ENCODE measurements around the gene EPHA2. TPM values are rescaled to one million over a fixed set of nuclear protein-coding genes. Genes with fewer than 3 reads are reported as not detected.
"Not testable (repeated sequence)": the region's sequence is repeated elsewhere in the genome, so short reads cannot be mapped to it uniquely, and the experiment has no call there.

Gene EPHA2
- total and polyA plus RNA-seq, 2 donors (not counting 3 experiments of a cell fraction or from before 2014, with no cell fraction given), result 141 to 147 TPM

GRCh38 chr1:16168622-16169360, 12.9 kb upstream of the EPHA2 start:
- Histone ChIP-seq H3K9me3 (replicated peaks; ENCODE audit: control insufficient read depth, insufficient read depth, low read length) (no peaks in the 10 kb centered on the region), H2AFZ (ENCODE audit: low read depth, low read length) (no peak overlapping the region), H3K79me2 (ENCODE audit: control insufficient read depth, insufficient read depth, low read length) (no peaks in the 10 kb centered on the region), H3K27ac (ENCODE audit: insufficient read depth, low read depth, low read length) (no peak overlapping the region), H4K20me1 (replicated peaks; ENCODE audit: control insufficient read depth, extremely low read depth, insufficient read depth, low read length) (no peaks in the 10 kb centered on the region), H3K9me1 (replicated peaks; ENCODE audit: control insufficient read depth, extremely low read depth, insufficient read depth, low read length) (no peaks in the 10 kb centered on the region), H3K4me3 (replicated peaks in 1 of 3; ENCODE audit: insufficient read depth in 1 of 3, low read depth in 1 of 3, low read length in 3 of 3) (no peak overlapping the region), H3K4me1 (ENCODE audit: control insufficient read depth, extremely low read depth, insufficient read depth, low read length) (peaks cover 24% of the 10 kb centered on the region), H3K27me3 (ENCODE audit: control insufficient read depth in 2 of 2, insufficient read depth in 2 of 2, low read length in 2 of 2) (no peaks in the 10 kb centered on the region), H3K4me2 (ENCODE audit: insufficient read depth, low read length) (no peak overlapping the region), H3K36me3 (ENCODE audit: control insufficient read depth in 2 of 2, extremely low read depth in 1 of 2, insufficient read depth in 2 of 2, low read length in 2 of 2) (no peaks in the 10 kb centered on the region), H3K9ac (replicated peaks; ENCODE audit: extremely low read depth, insufficient read depth, low read length) (no peak overlapping the region)
- no peak for DNase-seq (ENCODE audit: low read depth, low spot score)
- TF ChIP-seq POLR2A (IDR thresholded peaks at IDR 0.05; ENCODE audit: low read depth, low read length) (no peak), CTCF (IDR thresholded peaks at IDR 0.05; ENCODE audit: extremely low read depth in 1 of 2, insufficient read depth in 1 of 2, low read depth in 1 of 2, low read length in 2 of 2) (no peak), JUN (IDR thresholded peaks at IDR 0.05; ENCODE audit: borderline replicate concordance, insufficient read depth, insufficient read length, low read depth) (no peak), FOS (IDR thresholded peaks at IDR 0.05; ENCODE audit: borderline replicate concordance, insufficient read depth, low read length) (no peak), MYC (IDR thresholded peaks at IDR 0.05; ENCODE audit: low read depth, low read length) (no peak), POLR2AphosphoS5 (IDR thresholded peaks at IDR 0.05; ENCODE audit: insufficient read depth, low read depth, low read length) (no peak), GATA2 (IDR thresholded peaks at IDR 0.05; ENCODE audit: insufficient read depth, insufficient read length, low read depth, low read length) (no peak), MAX (IDR thresholded peaks at IDR 0.05; ENCODE audit: insufficient read depth, insufficient read length) (no peak), EZH2 (IDR thresholded peaks at IDR 0.05; ENCODE audit: borderline replicate concordance, low read depth, low read length, severe bottlenecking) (no peak)
- no TSS peak for BruUV-seq (replicated peaks)
- ChIA-PET CTCF (interaction anchor here (1.0 to 1.1 kb wide), 3 partner anchors 12 to 90 kb away, joined by 3 to 4 read pairs (median 3); no protein-coding TSS in a partner anchor), POLR2A (interaction anchor here (0.8 to 2.2 kb wide), 2 partner anchors 13 to 16 kb away, joined by 3 to 9 read pairs; partner anchors contain the start of gene EPHA2)
- dilution Hi-C loops (cut with MboI; ENCODE audit: extremely low pct_ligation_motif_present, low sequenced_read_pairs) (no loop called here), intact Hi-C loops (cut with micrococcal nuclease) (no loop called here)
- no peak for FAIRE-seq

GRCh38 chr1:16168144-16168495, 12.3 kb upstream of the EPHA2 start:
- H3K4me1 ChIP-seq (ENCODE audit: control insufficient read depth, extremely low read depth, insufficient read depth, low read length), result peaks cover 19% of the 10 kb centered on the region
- H3K9ac ChIP-seq (replicated peaks; ENCODE audit: extremely low read depth, insufficient read depth, low read length); intact Hi-C loops (cut with micrococcal nuclease); dilution Hi-C loops (cut with MboI; ENCODE audit: extremely low pct_ligation_motif_present, low sequenced_read_pairs); H3K4me2 ChIP-seq (ENCODE audit: insufficient read depth, low read length); FAIRE-seq; H3K9me3 ChIP-seq (replicated peaks; ENCODE audit: control insufficient read depth, insufficient read depth, low read length); H3K9me1 ChIP-seq (replicated peaks; ENCODE audit: control insufficient read depth, extremely low read depth, insufficient read depth, low read length); H3K27me3 ChIP-seq (ENCODE audit: control insufficient read depth in 2 of 2, insufficient read depth in 2 of 2, low read length in 2 of 2); H4K20me1 ChIP-seq (replicated peaks; ENCODE audit: control insufficient read depth, extremely low read depth, insufficient read depth, low read length); H3K36me3 ChIP-seq (ENCODE audit: control insufficient read depth in 2 of 2, extremely low read depth in 1 of 2, insufficient read depth in 2 of 2, low read length in 2 of 2); H3K27ac ChIP-seq (ENCODE audit: insufficient read depth, low read depth, low read length); H2AFZ ChIP-seq (ENCODE audit: low read depth, low read length); H3K4me3 ChIP-seq (replicated peaks in 1 of 3; ENCODE audit: insufficient read depth in 1 of 3, low read depth in 1 of 3, low read length in 3 of 3); BruUV-seq (replicated peaks); H3K79me2 ChIP-seq (ENCODE audit: control insufficient read depth, insufficient read depth, low read length); DNase-seq (ENCODE audit: low read depth, low spot score): not testable (repeated sequence)
- ChIA-PET POLR2A (interaction anchor here (2.2 kb wide), 1 partner anchor 12 kb away, joined by 9 read pairs; the partner anchor contains the start of gene EPHA2), CTCF (interaction anchor here (1.2 kb wide), 1 partner anchor 86 kb away, joined by 3 read pairs; no protein-coding TSS in a partner anchor)

Measured in endothelial cell of umbilical vein (primary cell).